PC-3 (cell line): ENCODE measurements around the gene BTBD6.

Experiments
- EZH2 ChIP-seq: fragments of 300-600 bp; sonication (generic); IDR thresholded peaks from one replicate; pipeline ENCODE4 v1.6.1; 2017; ENCODE audit warnings: antibody characterized with exemption, mild to moderate bottlenecking, low read length; ENCODE audit not compliant: unreplicated experiment
- EZH2phosphoT487 ChIP-seq: fragments of 300-600 bp; sonication (generic); IDR thresholded peaks from 2 replicates; pipeline ENCODE4 v1.6.1; 2018; ENCODE audit warnings: mild to moderate bottlenecking, antibody characterized with exemption, low read length, borderline replicate concordance
- TF ChIP-seq, protein P1 (sequence below): fragments of 300-600 bp; sonication (generic); conservative IDR thresholded peaks from 2 replicates; pipeline ENCODE4 v1.5.1; 2017; ENCODE audit warnings: antibody characterized with exemption, low read depth, mild to moderate bottlenecking, low read length

DNA sequence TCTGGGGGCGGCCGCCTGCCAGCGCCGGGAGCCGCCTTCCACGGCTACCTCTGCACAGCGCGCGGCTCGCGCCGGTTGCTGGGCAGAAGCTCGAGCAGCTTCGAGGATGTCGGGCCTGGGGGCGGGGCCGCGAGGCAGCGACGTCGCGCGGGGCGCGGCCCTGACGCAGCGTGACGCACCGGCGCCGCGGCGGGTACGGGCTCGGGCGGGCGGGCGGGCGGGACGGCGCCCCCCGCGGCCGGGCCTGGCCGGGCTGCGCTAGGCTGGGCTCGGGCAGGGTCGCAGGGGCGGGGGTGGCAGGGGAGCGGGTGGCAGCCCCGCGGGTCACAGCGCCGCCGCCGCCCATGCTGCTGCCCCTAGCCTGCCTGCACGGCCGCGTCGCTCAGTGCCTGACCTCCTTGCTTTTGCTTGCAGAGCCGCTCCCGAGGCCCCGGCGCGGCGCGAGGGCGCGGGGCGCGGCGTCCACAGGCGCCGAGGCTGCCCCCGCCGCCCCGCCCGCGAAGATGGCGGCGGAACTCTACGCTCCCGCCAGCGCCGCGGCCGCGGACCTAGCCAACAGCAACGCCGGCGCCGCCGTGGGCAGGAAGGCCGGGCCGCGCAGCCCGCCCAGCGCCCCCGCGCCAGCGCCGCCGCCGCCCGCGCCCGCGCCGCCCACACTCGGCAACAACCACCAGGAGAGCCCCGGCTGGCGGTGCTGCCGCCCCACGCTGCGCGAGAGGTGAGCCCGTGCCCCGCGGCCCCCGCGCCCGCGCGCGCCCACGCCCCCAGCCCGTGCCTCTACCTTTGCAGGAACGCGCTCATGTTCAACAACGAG is at the start of gene BTBD6:
- TF ChIP-seq, protein P1, sequence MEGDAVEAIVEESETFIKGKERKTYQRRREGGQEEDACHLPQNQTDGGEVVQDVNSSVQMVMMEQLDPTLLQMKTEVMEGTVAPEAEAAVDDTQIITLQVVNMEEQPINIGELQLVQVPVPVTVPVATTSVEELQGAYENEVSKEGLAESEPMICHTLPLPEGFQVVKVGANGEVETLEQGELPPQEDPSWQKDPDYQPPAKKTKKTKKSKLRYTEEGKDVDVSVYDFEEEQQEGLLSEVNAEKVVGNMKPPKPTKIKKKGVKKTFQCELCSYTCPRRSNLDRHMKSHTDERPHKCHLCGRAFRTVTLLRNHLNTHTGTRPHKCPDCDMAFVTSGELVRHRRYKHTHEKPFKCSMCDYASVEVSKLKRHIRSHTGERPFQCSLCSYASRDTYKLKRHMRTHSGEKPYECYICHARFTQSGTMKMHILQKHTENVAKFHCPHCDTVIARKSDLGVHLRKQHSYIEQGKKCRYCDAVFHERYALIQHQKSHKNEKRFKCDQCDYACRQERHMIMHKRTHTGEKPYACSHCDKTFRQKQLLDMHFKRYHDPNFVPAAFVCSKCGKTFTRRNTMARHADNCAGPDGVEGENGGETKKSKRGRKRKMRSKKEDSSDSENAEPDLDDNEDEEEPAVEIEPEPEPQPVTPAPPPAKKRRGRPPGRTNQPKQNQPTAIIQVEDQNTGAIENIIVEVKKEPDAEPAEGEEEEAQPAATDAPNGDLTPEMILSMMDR, result no peak
- TF ChIP-seq EZH2 (no peak), EZH2phosphoT487 (no peak)
